Activated naive CD4-positive, alpha-beta T cell treated with anti-CD3 and anti-CD28 coated beads, Interleukin-2, amount 50 U/mL, for 16 hours (primary cell): ENCODE results near the gene THAP7.

Experiments used
- DNase-seq: peaks from one replicate; pipeline ENCODE4 v3.0.0-alpha.2; 2020

THAP7 gene

GRCh38 chr22:21030621-21031544 is 29.0 kb upstream of the THAP7 start:
- DNase-seq, result no peak

GRCh38 chr22:21030032-21030431 is 28.1 kb upstream of the THAP7 start:
- DNase-seq, result no peak

- DNase-seq, result no peak
Observed at GRCh38 chr22:21029486-21030025, 27.6 kb upstream of the THAP7 start.

- no peak for DNase-seq
Observed at GRCh38 chr22:21028277-21029251, 26.6 kb upstream of the THAP7 start.

- DNase-seq, result no peak
Observed at GRCh38 chr22:21026783-21027692, 25.1 kb upstream of the THAP7 start.

- DNase-seq, result no peak
Observed at GRCh38 chr22:21025763-21026755, 24.1 kb upstream of the THAP7 start.

GRCh38 chr22:21025266-21025665 is 23.3 kb upstream of the THAP7 start:
- no peak for DNase-seq

GRCh38 chr22:21022955-21023614 is 21.2 kb upstream of the THAP7 start:
- no peak for DNase-seq

- no peak for DNase-seq
Observed at GRCh38 chr22:21022507-21022906, 20.6 kb upstream of the THAP7 start.

- no peak for DNase-seq
Observed at GRCh38 chr22:21020802-21021429, 19.0 kb upstream of the THAP7 start.

GRCh38 chr22:21018314-21018713 is 16.4 kb upstream of the THAP7 start:
- DNase-seq, result no peak

GRCh38 chr22:21016644-21017420 is 14.9 kb upstream of the THAP7 start:
- DNase-seq, result no peak

- DNase-seq, result no peak
Observed at GRCh38 chr22:21015466-21016006, 13.6 kb upstream of the THAP7 start.

- peak; percentile 8 for DNase-seq
Observed at GRCh38 chr22:21014726-21015465, 13.0 kb upstream of the THAP7 start, which contains the start of gene P2RX6. Gene P2RX6, plus strand, starts transcription at chr22:21015165. Its CDS starts 10 bp downstream, at chr22:21015175.

GRCh38 chr22:21014202-21014725 is 12.3 kb upstream of the THAP7 start:
- peak; percentile 82 for DNase-seq

GRCh38 chr22:21013657-21014201 is 11.8 kb upstream of the THAP7 start:
- no peak for DNase-seq
